Retinal pigment epithelial cell (primary cell): ENCODE data around the gene ASPM.
"Not testable (repeated sequence)": the region's sequence is repeated elsewhere in the genome, so short reads cannot be mapped to it uniquely, and the experiment has no call there.

Source experiments
- DNase-seq: peaks from one replicate; pipeline ENCODE4 v3.0.0-alpha.2; 2010; ENCODE audit warnings: low read depth
- H3K4me3 ChIP-seq: 2 replicates; pipeline ENCODE4 v1.5.1; 2011; ENCODE audit warnings: mild to moderate bottlenecking, low read length, control low read depth, moderate library complexity
- TF ChIP-seq, protein P1 (sequence below): conservative IDR thresholded peaks from 2 replicates; pipeline ENCODE4 v1.5.1; 2011; ENCODE audit warnings: low read depth, low read length, control low read depth, inconsistent platforms

ASPM gene

DNA sequence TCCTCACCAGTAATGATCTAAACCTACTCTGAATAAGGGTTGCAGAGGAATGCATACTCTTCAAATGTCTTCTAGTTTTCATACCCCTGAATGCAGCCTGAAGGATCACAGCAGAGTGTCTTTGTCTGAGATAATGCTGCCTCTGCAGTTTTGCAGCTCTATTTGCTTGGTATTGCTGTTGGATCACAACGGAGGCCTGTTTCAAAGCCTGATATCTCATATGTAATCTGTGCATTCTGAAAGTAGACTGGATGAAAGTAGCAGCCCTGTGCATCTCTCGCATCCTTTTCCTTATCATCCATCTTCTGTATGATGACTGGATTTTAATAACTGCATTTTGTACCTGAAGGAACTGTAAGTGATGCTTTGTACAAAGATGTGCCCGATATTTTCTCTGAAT, 44.5 kb downstream of the ASPM start:
- TF ChIP-seq, protein P1, sequence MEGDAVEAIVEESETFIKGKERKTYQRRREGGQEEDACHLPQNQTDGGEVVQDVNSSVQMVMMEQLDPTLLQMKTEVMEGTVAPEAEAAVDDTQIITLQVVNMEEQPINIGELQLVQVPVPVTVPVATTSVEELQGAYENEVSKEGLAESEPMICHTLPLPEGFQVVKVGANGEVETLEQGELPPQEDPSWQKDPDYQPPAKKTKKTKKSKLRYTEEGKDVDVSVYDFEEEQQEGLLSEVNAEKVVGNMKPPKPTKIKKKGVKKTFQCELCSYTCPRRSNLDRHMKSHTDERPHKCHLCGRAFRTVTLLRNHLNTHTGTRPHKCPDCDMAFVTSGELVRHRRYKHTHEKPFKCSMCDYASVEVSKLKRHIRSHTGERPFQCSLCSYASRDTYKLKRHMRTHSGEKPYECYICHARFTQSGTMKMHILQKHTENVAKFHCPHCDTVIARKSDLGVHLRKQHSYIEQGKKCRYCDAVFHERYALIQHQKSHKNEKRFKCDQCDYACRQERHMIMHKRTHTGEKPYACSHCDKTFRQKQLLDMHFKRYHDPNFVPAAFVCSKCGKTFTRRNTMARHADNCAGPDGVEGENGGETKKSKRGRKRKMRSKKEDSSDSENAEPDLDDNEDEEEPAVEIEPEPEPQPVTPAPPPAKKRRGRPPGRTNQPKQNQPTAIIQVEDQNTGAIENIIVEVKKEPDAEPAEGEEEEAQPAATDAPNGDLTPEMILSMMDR: no peak
- H3K4me3 ChIP-seq: no peak overlapping the region
- DNase-seq: no peak

DNA sequence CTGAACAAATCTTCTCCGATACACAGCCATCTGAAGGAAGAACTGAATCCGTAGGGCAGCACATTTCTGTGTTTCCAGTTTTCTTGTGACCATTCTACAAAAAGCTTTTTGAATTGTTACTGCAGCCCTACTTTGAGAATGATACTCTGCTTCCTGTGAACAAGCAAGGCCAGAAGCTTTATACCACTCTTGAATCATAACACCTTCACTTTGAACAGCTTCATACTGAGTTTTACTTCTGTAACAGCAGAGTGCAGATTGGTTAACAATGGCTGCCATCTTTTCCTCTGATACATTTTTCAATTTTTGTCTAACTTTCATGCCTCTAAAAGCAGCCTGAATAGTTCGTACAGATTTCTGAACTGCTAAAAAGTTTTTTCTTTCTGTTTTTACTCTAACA, 45.8 kb downstream of the ASPM start:
- TF ChIP-seq, protein P1: no peak
- no peak overlapping the region for H3K4me3 ChIP-seq

DNA sequence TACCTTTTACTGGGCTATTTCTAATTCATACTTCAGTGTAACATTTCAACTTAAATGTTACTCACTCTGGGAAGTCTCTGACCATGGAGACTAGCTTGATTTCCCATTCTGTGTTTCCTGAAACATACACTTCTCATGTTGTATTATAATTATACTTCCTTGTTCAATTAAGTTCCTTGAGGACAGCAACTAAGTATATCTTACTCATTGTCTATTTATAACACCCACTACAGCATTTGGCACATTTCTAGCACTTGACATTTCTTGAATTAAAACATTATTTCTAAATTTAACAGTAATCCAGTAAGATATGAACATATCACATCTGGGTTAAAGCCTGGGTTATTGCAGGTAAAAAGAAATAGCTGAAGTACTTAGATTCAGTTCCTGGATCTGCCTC, 47.0 kb downstream of the ASPM start:
- no peak for DNase-seq
- TF ChIP-seq, protein P1: no peak

More for the DNA sequence above, 45.8 kb downstream of the ASPM start:
- DNase-seq: no peak

DNA sequence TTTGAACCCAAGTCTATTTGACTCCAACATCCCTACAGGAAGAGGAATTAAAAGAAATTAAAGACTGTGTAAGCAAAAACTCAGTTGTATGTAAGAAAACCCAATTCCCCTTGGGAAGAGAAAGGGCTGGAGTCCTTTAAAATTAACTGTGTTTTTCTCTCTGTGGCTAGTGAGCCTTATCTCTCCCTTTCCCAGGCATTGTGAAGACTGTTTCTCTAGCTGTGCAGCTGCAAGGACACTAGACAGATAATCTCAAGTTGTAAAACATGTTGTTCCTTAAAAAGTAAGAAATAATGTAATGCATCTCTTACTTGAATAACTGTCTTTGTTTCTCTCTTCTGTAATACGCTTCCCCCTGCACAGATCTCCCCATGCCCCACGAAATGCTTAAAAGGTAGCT, 49.5 kb downstream of the ASPM start:
- not testable (repeated sequence) for DNase-seq, H3K4me3 ChIP-seq

More for the DNA sequence above, 47.0 kb downstream of the ASPM start:
- no peak overlapping the region for H3K4me3 ChIP-seq

DNA sequence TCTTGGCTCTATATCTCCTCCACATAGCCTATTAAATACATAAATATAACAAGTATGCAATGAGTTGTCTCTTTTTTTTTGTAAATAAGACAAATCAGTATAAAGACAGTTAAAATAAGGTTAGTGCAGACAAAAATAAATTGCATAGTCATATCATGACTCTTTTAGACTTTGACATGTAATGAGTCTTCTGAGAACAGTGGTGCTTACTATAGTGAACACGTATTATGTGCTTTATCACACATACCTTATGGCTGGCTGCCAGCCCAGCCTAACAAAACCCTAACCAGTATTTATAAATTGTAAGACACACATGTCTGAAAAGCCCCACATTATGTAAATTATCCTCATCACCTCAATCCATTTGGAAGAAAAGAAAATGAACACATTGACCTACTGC, 50.3 kb downstream of the ASPM start:
- no peak for DNase-seq
- H3K4me3 ChIP-seq: no peak overlapping the region
- TF ChIP-seq, protein P1: no peak

DNA sequence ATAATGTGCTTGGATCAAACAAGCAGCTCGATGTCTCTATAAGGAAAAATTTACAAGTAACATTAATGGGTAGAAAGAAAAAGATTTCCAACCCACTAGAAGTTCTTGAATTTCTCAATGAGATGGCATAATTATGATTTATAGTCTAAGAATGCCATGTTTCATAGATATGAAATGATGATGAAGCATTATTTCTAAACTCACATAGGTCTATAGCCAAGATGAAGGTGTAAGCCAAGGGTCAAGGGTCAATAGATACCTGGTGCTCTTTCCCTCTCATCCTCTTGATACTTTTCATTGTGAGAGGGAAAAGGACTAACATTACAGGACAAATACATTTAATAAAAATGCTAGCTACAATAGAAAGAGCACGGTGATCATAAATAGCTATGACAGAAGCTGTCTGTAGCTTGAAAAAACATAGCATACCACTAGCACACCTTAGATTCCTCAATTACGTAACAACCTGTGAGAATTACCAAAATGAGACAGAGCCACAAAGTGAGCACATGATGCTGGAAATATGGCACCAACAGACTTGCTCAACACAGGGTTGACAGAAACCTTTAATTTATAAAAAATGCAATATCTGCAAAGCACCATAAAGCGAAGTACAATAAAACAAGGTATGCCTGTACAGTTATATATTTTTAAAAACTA, 53.1 kb downstream of the ASPM start:
- no peak overlapping the region for H3K4me3 ChIP-seq
- DNase-seq: no peak
- TF ChIP-seq, protein P1: no peak

DNA sequence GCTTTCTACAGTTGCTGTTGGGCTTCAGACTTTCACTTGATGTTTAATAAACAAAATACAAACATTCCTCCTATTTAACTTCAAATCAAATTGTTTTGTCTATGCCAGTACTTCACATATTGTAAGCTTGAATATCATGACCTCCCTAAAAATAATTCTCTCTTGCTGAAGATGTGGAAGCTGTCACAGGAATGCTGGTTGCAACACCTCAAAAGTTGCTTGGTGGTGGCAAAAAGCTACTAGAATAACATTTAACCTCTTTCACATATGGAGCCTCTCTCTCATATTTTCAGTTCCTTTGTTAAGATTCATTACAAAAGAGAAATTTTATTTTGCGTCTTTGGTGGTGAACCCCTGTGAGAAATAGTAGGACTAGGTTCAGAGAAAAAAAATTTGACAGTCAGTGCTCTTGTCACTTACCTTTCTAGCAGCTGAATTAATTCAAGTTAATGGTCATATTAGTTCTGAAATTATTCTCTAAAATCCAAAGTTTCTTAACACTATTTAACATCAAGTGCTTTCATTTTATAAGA, 53.9 kb downstream of the ASPM start:
- no peak overlapping the region for H3K4me3 ChIP-seq
- TF ChIP-seq, protein P1: no peak
- DNase-seq: no peak
